H1 (cell line): ENCODE data around the gene PSAP. TPM values are rescaled to one million over a fixed set of nuclear protein-coding genes. Genes with fewer than 3 reads are reported as not detected.

Experiments used
- CTCF ChIA-PET: fragments of 300-600 bp; sonication (Branson Sonifier 250); formaldehyde crosslinking; loops from one replicate; lab custom pipeline; 2021; ENCODE audit not compliant: partially characterized antibody; lab: Charles Lee
- POLR2A ChIA-PET: fragments of 300-600 bp; sonication (Branson Sonifier 250); formaldehyde crosslinking; loops from one replicate; lab custom pipeline; 2021; ENCODE audit warnings: inconsistent platforms; ENCODE audit not compliant: partially characterized antibody; lab: Charles Lee
- DNase-seq, 2 experiments: peaks; one replicate each; pipeline versions ENCODE4 v3.0.0 to v3.0.0-alpha.2; 2010 to 2022; ENCODE audit warnings: low spot score in 2 of 2, low read depth in 1 of 2, mixed read lengths in 1 of 2
- FAIRE-seq: peaks from 2 replicates; lab custom pipeline; 2011; peaks lifted over from hg19 to GRCh38; lab: Jason Lieb, UNC
- H2AFZ ChIP-seq: 2 replicates; pipeline ENCODE4 v1.8.1; 2012; ENCODE audit warnings: low read length, inconsistent platforms
- H2AK5ac ChIP-seq: 2 replicates; pipeline ENCODE4 v1.6.1; 2013; ENCODE audit warnings: low read depth, low read length
- H2BK120ac ChIP-seq: replicated peaks from 2 replicates; pipeline ENCODE3; 2013; ENCODE audit warnings: low read depth, low read length, inconsistent platforms
- H2BK12ac ChIP-seq: 2 replicates; pipeline ENCODE4 v1.6.1; 2013; ENCODE audit warnings: low read depth, low read length
- H2BK15ac ChIP-seq: 2 replicates; pipeline ENCODE4 v1.6.1; 2013; ENCODE audit warnings: low read length
- H2BK20ac ChIP-seq: 2 replicates; pipeline ENCODE4 v1.6.1; 2013; ENCODE audit warnings: low read length
- H2BK5ac ChIP-seq: 2 replicates; pipeline ENCODE4 v1.6.1; 2013; ENCODE audit warnings: low read depth, low read length
- H3K14ac ChIP-seq: 2 replicates; pipeline ENCODE4 v1.6.1; 2013; ENCODE audit warnings: inconsistent platforms; ENCODE audit not compliant: insufficient read length
- H3K18ac ChIP-seq: 2 replicates; pipeline ENCODE4 v1.6.1; 2013; ENCODE audit warnings: low read length; ENCODE audit errors: extremely low read depth
- H3K23ac ChIP-seq: 2 replicates; pipeline ENCODE4 v1.6.1; 2013; ENCODE audit warnings: inconsistent platforms; ENCODE audit not compliant: insufficient read length
- H3K23me2 ChIP-seq: 2 replicates; pipeline ENCODE4 v1.6.1; 2013; ENCODE audit warnings: low read depth, low read length
- H3K27ac ChIP-seq: 2 replicates; pipeline ENCODE4 v1.6.1; 2011; ENCODE audit warnings: low read depth, low read length, inconsistent platforms
- H3K27me3 ChIP-seq, 4 experiments: replicated peaks in 1 of 4; 1 replicate in 1 of 4; 2 replicates in 3 of 4; pipeline versions ENCODE4 v1.6.1 to v1.8.1; 2011 to 2013; ENCODE audit warnings: low read length in 3 of 4, mild to moderate bottlenecking in 3 of 4, inconsistent platforms in 2 of 4, mixed read lengths in 2 of 4, moderate library complexity in 1 of 4; ENCODE audit not compliant: control insufficient read depth in 3 of 4, insufficient read depth in 3 of 4; ENCODE audit errors: extremely low read depth in 1 of 4
- H3K36me3 ChIP-seq, 4 experiments: 2 replicates each; pipeline versions ENCODE4 v1.6.1 to v1.8.1; 2011 to 2013; ENCODE audit warnings: mild to moderate bottlenecking in 4 of 4, low read length in 3 of 4, moderate library complexity in 2 of 4, control low read depth in 1 of 4, inconsistent platforms in 1 of 4; ENCODE audit not compliant: insufficient read depth in 4 of 4, control insufficient read depth in 2 of 4
- H3K4ac ChIP-seq: replicated peaks from 2 replicates; pipeline ENCODE3; 2013; ENCODE audit warnings: low read length, low read depth, mixed read lengths, inconsistent platforms; ENCODE audit not compliant: insufficient read length
- H3K4me1 ChIP-seq, 4 experiments: replicated peaks in 1 of 4; 1 replicate in 1 of 4; 2 replicates in 3 of 4; pipeline versions ENCODE4 v1.6.1 to v1.8.1; 2011 to 2013; ENCODE audit warnings: low read length in 3 of 4, inconsistent platforms in 2 of 4, mixed read lengths in 1 of 4; ENCODE audit not compliant: insufficient read depth in 4 of 4, control insufficient read depth in 3 of 4
- H3K4me2 ChIP-seq, 2 experiments: 2 replicates each; pipeline versions ENCODE4 v1.6.1 to v1.8.1; 2011 to 2013; ENCODE audit warnings: low read depth in 2 of 2, low read length in 2 of 2, control low read depth in 1 of 2, inconsistent platforms in 1 of 2, mild to moderate bottlenecking in 1 of 2; ENCODE audit not compliant: insufficient read depth in 1 of 2
- H3K4me3 ChIP-seq, 4 experiments: fragments of 200-600, 300-600 bp in 1 of 4; sonication (generic), shearing (Covaris generic), sonication (Bioruptor Twin) in 1 of 4; 2 replicates each; pipeline versions ENCODE4 v1.5.1 to v1.8.1; 2011 to 2016; ENCODE audit warnings: low read length in 4 of 4, low read depth in 3 of 4, control low read depth in 2 of 4, inconsistent platforms in 2 of 4, mild to moderate bottlenecking in 2 of 4, mixed read lengths in 1 of 4, moderate library complexity in 1 of 4; ENCODE audit not compliant: insufficient read depth in 2 of 4; ENCODE audit errors: extremely low read depth in 1 of 4
- H3K56ac ChIP-seq: replicated peaks from 2 replicates; pipeline ENCODE3; 2013; ENCODE audit warnings: low read depth, mild to moderate bottlenecking, mixed read lengths, low read length, inconsistent platforms; ENCODE audit not compliant: insufficient read length
- H3K79me1 ChIP-seq: 2 replicates; pipeline ENCODE4 v1.6.1; 2013; ENCODE audit warnings: low read depth, low read length, control low read depth
- H3K79me2 ChIP-seq, 2 experiments: 2 replicates each; pipeline versions ENCODE4 v1.6.1 to v1.8.1; 2012 to 2013; ENCODE audit warnings: low read length in 2 of 2, mild to moderate bottlenecking in 2 of 2, inconsistent platforms in 1 of 2; ENCODE audit not compliant: insufficient read depth in 2 of 2, control insufficient read depth in 1 of 2
- H3K9ac ChIP-seq, 4 experiments: replicated peaks in 1 of 4; 1 replicate in 1 of 4; 2 replicates in 3 of 4; pipeline versions ENCODE4 v1.6.1 to v1.8.1; 2011 to 2013; ENCODE audit warnings: low read depth in 3 of 4, low read length in 3 of 4, control low read depth in 2 of 4, mild to moderate bottlenecking in 2 of 4, moderate library complexity in 2 of 4, inconsistent platforms in 1 of 4; ENCODE audit errors: extremely low read depth in 1 of 4
- H3K9me3 ChIP-seq, 2 experiments: 2 replicates each; pipeline versions ENCODE4 v1.6.1 to v1.8.1; 2012 to 2013; ENCODE audit warnings: mild to moderate bottlenecking in 2 of 2, moderate library complexity in 2 of 2, control low read depth in 1 of 2, inconsistent platforms in 1 of 2, low read depth in 1 of 2, low read length in 1 of 2, mixed read lengths in 1 of 2; ENCODE audit not compliant: insufficient read depth in 2 of 2
- H4K20me1 ChIP-seq, 2 experiments: replicated peaks in 1 of 2; 2 replicates each; pipeline versions ENCODE3 to v1.8.1; 2011 to 2013; ENCODE audit warnings: inconsistent platforms in 2 of 2, low read length in 2 of 2, mild to moderate bottlenecking in 1 of 2; ENCODE audit not compliant: insufficient read depth in 2 of 2, control insufficient read depth in 1 of 2
- H4K5ac ChIP-seq: 2 replicates; pipeline ENCODE4 v1.6.1; 2013; ENCODE audit warnings: low read length, low read depth, mixed read lengths, inconsistent platforms; ENCODE audit not compliant: insufficient read length
- H4K8ac ChIP-seq: 2 replicates; pipeline ENCODE4 v1.8.0; 2013; ENCODE audit warnings: mild to moderate bottlenecking, moderate library complexity, low read length, inconsistent platforms; ENCODE audit not compliant: insufficient read depth; ENCODE audit errors: extremely low read depth
- H4K91ac ChIP-seq: replicated peaks from 2 replicates; pipeline ENCODE3; 2013; ENCODE audit warnings: low read length, mixed read lengths, inconsistent platforms; ENCODE audit not compliant: insufficient read length
- KDM1A ChIP-seq: fragments of 200-600, 300-600 bp; sonication (generic); IDR thresholded peaks from 2 replicates; pipeline ENCODE4 v1.7.1; 2016; ENCODE audit warnings: mild to moderate bottlenecking, low read length, borderline replicate concordance
- USF2 ChIP-seq: IDR thresholded peaks from 2 replicates; pipeline ENCODE4 v1.6.1; 2011; ENCODE audit warnings: low read length, improper control_type of control experiment
- WGBS, 2 experiments: shearing (Covaris generic) in 1 of 2; methylation state at CpG; one replicate each; pipeline versions ENCODE4 v1.1.6 to v1.1.7; 2013 to 2015; ENCODE audit warnings: low lambda C conversion rate in 2 of 2, mixed read lengths in 2 of 2, inconsistent platforms in 1 of 2, low coverage in 1 of 2, missing lambda C conversion rate in 1 of 2; ENCODE audit not compliant: insufficient replicate concordance in 2 of 2, insufficient coverage in 1 of 2, insufficient read length in 1 of 2; ENCODE audit errors: extremely low coverage in 1 of 2, missing lambda C conversion rate in 1 of 2; 5-methylcytosine and 5-hydroxymethylcytosine counted together
- polyA plus RNA-seq, 7 experiments: library from polyadenylated mRNA; depleted of rRNA in 3 of 7; stranded (reverse) in 5 of 7; unstranded in 2 of 7; fragments of >200 nt in 5 of 7; fragments of 200-250 nt in 2 of 7; gene quantifications; 1 replicate in 5 of 7; 2 replicates in 1 of 7; 4 replicates in 1 of 7; pipeline versions ENCODE4 v1.2.1 to v1.2.3, GENCODE V29; 2011 to 2013; ENCODE audit warnings: missing spikeins in 2 of 7, mixed read lengths in 2 of 7
- total RNA-seq: library from RNA; stranded (reverse); fragmentation: NEBNext Ultra II Directional; extraction: Animal tissue kit (Norgen Biotek cat#: 25700); gene quantifications from 2 replicates; pipeline ENCODE4 v1.2.1, GENCODE V29; 2021

Gene PSAP
- total and polyA plus RNA-seq, 2 of the 8 experiments (the other 6 are each of a cell fraction or from before 2014, with no cell fraction given) = 386 to 504 TPM

- H3K27ac ChIP-seq = no peak overlapping the region
- no peak overlapping the region for H2AFZ ChIP-seq
- ChIA-PET CTCF (interaction anchor here (0.7 to 3.1 kb wide), 4 partner anchors 9 to 258 kb away, joined by 3 to 7 read pairs (median 4); no protein-coding TSS in a partner anchor), POLR2A (interaction anchor here (2.1 to 2.5 kb wide), 3 partner anchors 10 to 42 kb away, joined by 6 to 20 read pairs (median 20); no protein-coding TSS in a partner anchor)
- H3K23me2 ChIP-seq = peaks cover 5% of the 10 kb centered on the region; the same call in 1 of the 2 replicates
- no peak overlapping the region for H3K14ac ChIP-seq
- FAIRE-seq (no peak), DNase-seq (no peak)
- no peak overlapping the region for H4K5ac ChIP-seq
- no peak overlapping the region for H2BK12ac ChIP-seq
- H2BK5ac ChIP-seq = no peak overlapping the region
- H3K4ac ChIP-seq = no peak overlapping the region
- H3K9ac ChIP-seq = no peak overlapping the region
- H3K4me2 ChIP-seq = peak overlapping the region; percentile 64 to 82; a peak in 3 of 4 replicates
- H4K91ac ChIP-seq = no peak overlapping the region
- H3K4me1 ChIP-seq = peaks cover 5 to 9% (median 6%) of the 10 kb centered on the region in 4 experiments; a peak in 4 of 7 replicates
- H3K18ac ChIP-seq = no peak overlapping the region
- peaks cover 2 to 19% of the 10 kb centered on the region in 2 experiments for H4K20me1 ChIP-seq
- H2AK5ac ChIP-seq = no peak overlapping the region
- no peaks in the 10 kb centered on the region for H3K9me3 ChIP-seq
- H2BK15ac ChIP-seq = no peak overlapping the region
- peaks cover 37 to 61% of the 10 kb centered on the region in 2 experiments for H3K79me2 ChIP-seq
- no peak overlapping the region for H3K23ac ChIP-seq
- 94% methylated on average over 17 of the region's 17 CpGs; no CpG with 5 or more reads in 1 of the 2 experiments for WGBS, 2 experiments
- H3K36me3 ChIP-seq = no peaks in the 10 kb centered on the region
- H3K4me3 ChIP-seq = peak overlapping the region in 2 of 4 experiments; percentile 78 to 94; a peak in 4 of 8 replicates
- H2BK120ac ChIP-seq = no peak overlapping the region
- H3K56ac ChIP-seq = no peak overlapping the region
- TF ChIP-seq USF2 (no peak), KDM1A (peak; percentile 82)
- H2BK20ac ChIP-seq = no peak overlapping the region
- no peak overlapping the region for H4K8ac ChIP-seq
- H3K79me1 ChIP-seq = no peaks in the 10 kb centered on the region; the same call in 1 of the 2 replicates
- H3K27me3 ChIP-seq = no peaks in the 10 kb centered on the region
Observed at GRCh38 chr10:71849461-71849908, 1.6 kb downstream of the PSAP start.
